Stimulated activated naive CD8-positive, alpha-beta T cell treated with anti-CD3 and anti-CD28 coated beads, Interleukin-15, amount 100 ng/mL, for 72 hours (primary cell): ENCODE results near the gene MYL12B.
"Not testable (repeated sequence)": the region's sequence is repeated elsewhere in the genome, so short reads cannot be mapped to it uniquely, and the experiment has no call there.

Source experiments
- ATAC-seq: fragments of 150-1000 bp; cut with Tn5 transposase; 2 replicates; pipeline ENCODE4 v1.10.0; 2021; ENCODE audit warnings: mild to moderate bottlenecking, moderate library complexity
- DNase-seq, 2 donors: peaks; one replicate each; pipeline ENCODE4 v3.0.0; 2021 to 2022
- H3K27ac Mint-ChIP-seq, 2 donors: one replicate each; pipeline ENCODE4 v1.8.0; 2022; ENCODE audit warnings: mild to moderate bottlenecking in 2 of 2, mixed read lengths in 2 of 2, moderate library complexity in 2 of 2
- H3K27me3 Mint-ChIP-seq: one replicate; pipeline ENCODE4 v1.8.0; 2022; ENCODE audit warnings: mixed read lengths
- H3K4me1 Mint-ChIP-seq: one replicate; pipeline ENCODE4 v1.8.0; 2022; ENCODE audit warnings: mild to moderate bottlenecking, mixed read lengths
- H3K4me3 Mint-ChIP-seq, 2 donors: one replicate each; pipeline ENCODE4 v1.8.0; 2022; ENCODE audit warnings: mild to moderate bottlenecking in 2 of 2, mixed read lengths in 2 of 2, moderate library complexity in 1 of 2
- H3K9me3 Mint-ChIP-seq, 2 donors: one replicate each; pipeline ENCODE4 v1.8.0; 2022; ENCODE audit warnings: mixed read lengths in 2 of 2

Gene MYL12B

DNA sequence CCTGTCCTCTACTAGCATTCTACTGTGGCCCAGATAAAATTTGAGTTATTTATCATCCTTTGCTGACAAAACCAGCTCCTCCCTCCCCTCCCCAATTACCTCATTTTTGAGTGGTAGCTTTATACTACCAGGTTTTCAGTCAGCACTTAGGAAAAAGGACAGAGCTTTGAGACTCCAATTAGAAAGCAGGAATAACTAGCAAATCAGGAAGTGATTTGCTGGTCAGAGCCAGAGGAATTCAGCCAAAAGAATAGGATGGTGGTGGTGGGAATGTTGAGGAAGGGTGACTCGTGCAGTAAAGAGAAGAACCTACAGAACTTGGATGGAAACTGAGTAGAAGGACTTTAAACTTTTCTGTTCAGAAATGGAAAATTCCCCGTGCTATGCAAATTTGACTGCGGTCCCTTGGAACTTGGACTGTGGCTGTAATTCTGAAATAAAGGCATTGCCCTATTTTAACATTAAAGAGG, 3.7 kb downstream of the MYL12B start:
- Mint-ChIP-seq H3K4me1 (peaks cover 80% of the 10 kb centered on the region), H3K27me3 (no peaks in the 10 kb centered on the region), H3K4me3 (peak overlapping the region; percentile 34 to 36), H3K9me3 (no peaks in the 10 kb centered on the region), H3K27ac (no peak overlapping the region)
- no peak for ATAC-seq
- DNase-seq: no peak

- Mint-ChIP-seq H3K27ac (peak overlapping the region in 1 of 2 donors; percentile 64), H3K4me1 (peaks cover 80% of the 10 kb centered on the region), H3K27me3 (no peaks in the 10 kb centered on the region), H3K9me3 (no peaks in the 10 kb centered on the region), H3K4me3 (peak overlapping the region; percentile 46 to 57)
- no peak for DNase-seq
- ATAC-seq: no peak
Measured at GRCh38 chr18:3266062-3266608, 4.2 kb downstream of the MYL12B start.

DNA sequence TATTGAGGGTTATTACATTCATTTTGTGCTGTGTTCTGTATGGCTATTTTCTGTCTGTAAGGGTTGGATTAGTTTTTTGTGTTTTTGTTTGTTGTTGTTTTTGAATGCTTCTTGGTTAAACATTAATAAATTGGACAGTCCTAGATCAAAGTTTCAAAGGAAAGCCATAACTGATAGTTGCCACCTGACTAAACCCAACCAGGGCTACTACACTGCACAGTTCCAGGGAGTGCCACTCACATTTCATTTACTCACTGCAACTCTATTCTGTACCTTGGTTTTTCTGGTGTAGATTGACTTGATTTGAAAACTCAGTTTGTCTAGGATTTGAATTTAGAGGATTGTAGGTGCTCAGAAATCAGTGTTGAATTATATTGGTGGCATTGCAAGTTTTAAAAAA, 6.4 kb downstream of the MYL12B start:
- no peaks in the 10 kb centered on the region for H3K27me3 Mint-ChIP-seq
- peak; percentile 44 for ATAC-seq
- no peak for DNase-seq
- H3K4me1 Mint-ChIP-seq: peaks cover 85% of the 10 kb centered on the region
- H3K27ac Mint-ChIP-seq: peak overlapping the region in 1 of 2 donors; percentile 85
- no peaks in the 10 kb centered on the region for H3K9me3 Mint-ChIP-seq
- H3K4me3 Mint-ChIP-seq: peak overlapping the region in 1 of 2 donors; percentile 2

DNA sequence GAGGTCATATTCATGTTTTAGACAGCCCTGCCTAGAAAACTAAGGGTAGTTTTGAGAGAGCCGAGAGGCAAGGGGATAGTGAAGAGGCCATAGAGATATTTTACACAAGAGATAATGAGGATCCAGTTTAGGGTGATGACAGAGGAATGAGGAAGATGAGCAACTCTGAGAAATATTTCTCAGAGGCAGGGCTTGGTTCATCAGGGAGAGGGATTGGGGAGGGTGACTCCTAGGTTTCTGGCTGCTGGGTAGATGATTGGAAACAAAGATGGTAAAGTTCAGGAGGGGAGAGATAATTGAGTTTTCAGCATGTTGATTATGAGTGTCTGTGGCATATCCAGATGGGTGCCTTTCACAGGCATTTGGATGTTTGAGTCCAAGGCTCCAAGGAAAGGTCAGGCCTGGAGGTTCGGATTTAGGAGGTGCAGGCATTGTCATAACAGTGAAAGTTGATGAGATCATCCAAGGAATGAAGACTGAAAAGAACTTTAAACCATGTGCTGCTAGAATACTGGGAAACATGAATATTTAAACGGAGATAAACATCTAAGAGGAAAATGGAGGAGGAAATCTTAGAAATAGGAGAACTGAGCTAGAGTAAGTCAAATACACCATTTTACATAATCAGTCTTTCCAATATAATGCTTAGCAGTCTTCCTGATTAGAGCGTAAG, 7.4 kb downstream of the MYL12B start:
- Mint-ChIP-seq H3K9me3 (no peaks in the 10 kb centered on the region), H3K27me3 (no peaks in the 10 kb centered on the region), H3K4me1 (peaks cover 74% of the 10 kb centered on the region), H3K27ac (peak overlapping the region; percentile 56 to 66), H3K4me3 (peak overlapping the region; percentile 42 to 43)
- no peak for ATAC-seq
- no peak for DNase-seq

GRCh38 chr18:3269914-3270299, 8.0 kb downstream of the MYL12B start:
- ATAC-seq (no peak), DNase-seq (no peak)
- H3K9me3 Mint-ChIP-seq: no peaks in the 10 kb centered on the region
- peak overlapping the region; percentile 7 to 43 for H3K4me3 Mint-ChIP-seq
- peaks cover 69% of the 10 kb centered on the region for H3K4me1 Mint-ChIP-seq
- H3K27ac Mint-ChIP-seq: no peak overlapping the region
- no peaks in the 10 kb centered on the region for H3K27me3 Mint-ChIP-seq

- peak overlapping the region in 1 of 2 donors; percentile 27 for H3K27ac Mint-ChIP-seq
- H3K27me3 Mint-ChIP-seq: no peaks in the 10 kb centered on the region
- no peak overlapping the region for H3K4me3 Mint-ChIP-seq
- DNase-seq (no peak), ATAC-seq (no peak)
- H3K9me3 Mint-ChIP-seq: no peaks in the 10 kb centered on the region
- H3K4me1 Mint-ChIP-seq: peaks cover 47% of the 10 kb centered on the region
Measured at GRCh38 chr18:3273042-3273441, 11.1 kb downstream of the MYL12B start.

- not testable (repeated sequence) for H3K4me3 Mint-ChIP-seq, DNase-seq, ATAC-seq, H3K4me1 Mint-ChIP-seq, H3K27me3 Mint-ChIP-seq, H3K9me3 Mint-ChIP-seq
- H3K27ac Mint-ChIP-seq: peak overlapping the region in 1 of 2 donors; percentile 49
Measured at GRCh38 chr18:3277643-3278213, 15.8 kb downstream of the MYL12B start.

GRCh38 chr18:3279201-3280185, 17.6 kb downstream of the MYL12B start:
- Mint-ChIP-seq H3K4me3 (no peak overlapping the region), H3K9me3 (no peaks in the 10 kb centered on the region), H3K27me3 (no peaks in the 10 kb centered on the region), H3K4me1 (peaks cover 6% of the 10 kb centered on the region), H3K27ac (no peak overlapping the region)
- ATAC-seq (peak; percentile 33), DNase-seq (no peak)

DNA sequence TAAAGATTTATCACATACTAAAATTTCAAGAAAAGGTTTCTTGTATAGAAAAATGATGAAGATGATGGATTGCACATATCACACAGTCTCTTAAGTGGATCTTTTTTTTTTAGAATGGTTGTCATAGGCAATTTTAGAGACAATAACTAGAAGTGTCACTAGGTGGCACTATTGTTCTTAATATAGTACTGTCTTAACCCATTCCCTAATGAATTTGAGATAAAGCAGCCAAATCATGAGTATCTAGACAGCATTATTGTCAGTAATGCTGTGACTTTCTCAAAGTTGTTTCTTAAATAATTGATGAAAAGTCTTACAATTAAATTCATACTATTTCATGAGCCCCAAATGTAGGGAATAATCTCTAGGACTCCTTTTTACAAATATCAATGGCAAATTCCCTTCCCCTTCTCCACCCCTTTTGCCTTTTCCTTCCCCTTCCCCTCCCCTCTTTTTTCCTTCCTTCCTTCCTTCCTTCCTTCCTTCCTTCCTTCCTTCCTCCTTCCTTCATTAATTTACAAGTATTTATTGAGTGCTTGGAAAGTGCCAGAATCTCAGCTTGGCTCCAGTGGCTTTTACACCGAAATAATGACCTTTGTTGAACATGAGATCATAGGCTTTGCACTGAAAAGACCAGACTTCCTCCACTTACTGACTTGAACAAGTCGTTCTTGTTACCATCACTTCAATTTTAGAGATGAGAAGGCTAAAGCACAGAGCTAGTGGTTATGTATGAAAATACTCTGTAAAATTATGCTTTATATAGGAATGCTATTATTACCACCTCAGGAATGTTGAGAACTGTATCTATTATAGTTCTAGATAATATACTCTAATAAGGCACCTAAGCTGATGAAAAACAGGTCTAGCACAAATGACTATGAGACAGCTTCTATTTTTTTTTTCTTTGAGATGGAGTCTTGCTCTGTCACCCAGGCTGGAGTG, 19.8 kb downstream of the MYL12B start:
- H3K9me3 Mint-ChIP-seq: no peaks in the 10 kb centered on the region
- peak; percentile 89 for ATAC-seq
- no peak for DNase-seq
- H3K27me3 Mint-ChIP-seq: no peaks in the 10 kb centered on the region
- peaks cover 6% of the 10 kb centered on the region for H3K4me1 Mint-ChIP-seq
- H3K27ac Mint-ChIP-seq: peak overlapping the region in 1 of 2 donors; percentile 25
- no peak overlapping the region for H3K4me3 Mint-ChIP-seq

- Mint-ChIP-seq H3K4me1 (no peaks in the 10 kb centered on the region), H3K4me3 (no peak overlapping the region), H3K9me3 (no peaks in the 10 kb centered on the region), H3K27ac (no peak overlapping the region), H3K27me3 (no peaks in the 10 kb centered on the region)
- ATAC-seq (no peak), DNase-seq (no peak)
Measured at GRCh38 chr18:3283253-3283863, 21.4 kb downstream of the MYL12B start.

DNA sequence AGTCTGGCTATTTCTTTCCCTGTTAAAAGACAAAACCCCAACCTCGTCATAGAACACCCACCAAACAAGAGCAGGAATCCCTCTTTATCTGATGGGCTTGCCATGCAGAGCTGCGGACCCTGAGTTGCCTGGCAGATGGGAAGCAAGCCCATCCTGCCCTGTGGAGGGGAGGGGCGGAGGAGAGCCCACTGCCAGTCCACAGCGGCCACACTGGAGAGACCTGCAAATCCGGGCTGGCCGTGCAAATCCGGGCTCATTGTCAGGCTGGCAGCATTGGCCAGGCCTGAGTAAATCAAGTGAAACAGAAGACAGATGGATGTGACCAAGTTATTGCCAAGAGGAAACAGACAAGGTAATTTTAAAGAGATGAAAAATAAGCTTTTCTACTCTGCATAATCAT, 22.0 kb downstream of the MYL12B start:
- Mint-ChIP-seq H3K9me3 (no peaks in the 10 kb centered on the region), H3K4me1 (no peaks in the 10 kb centered on the region), H3K4me3 (no peak overlapping the region), H3K27ac (no peak overlapping the region), H3K27me3 (no peaks in the 10 kb centered on the region)
- ATAC-seq (no peak), DNase-seq (no peak)

GRCh38 chr18:3284501-3284900, 22.6 kb downstream of the MYL12B start:
- H3K27me3 Mint-ChIP-seq: no peaks in the 10 kb centered on the region

DNA sequence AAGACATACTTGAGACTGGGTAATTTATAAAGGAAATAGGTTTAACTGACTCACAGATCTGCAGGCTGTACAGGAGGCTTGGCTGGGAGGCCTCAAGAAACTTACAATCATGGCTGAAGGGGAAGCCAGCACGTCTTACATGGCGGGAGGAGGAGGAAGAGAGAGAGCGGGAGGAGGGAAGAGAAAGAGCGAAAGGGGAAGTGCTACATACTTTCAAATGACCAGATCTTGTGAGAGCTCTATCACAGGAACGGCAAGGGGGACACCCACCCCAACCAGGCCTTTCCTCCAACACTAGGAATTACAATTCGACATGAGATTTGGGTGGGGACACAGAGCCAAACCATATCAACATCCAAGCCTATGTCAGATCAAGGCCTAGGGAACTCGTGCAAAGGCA, 24.2 kb downstream of the MYL12B start:
- Mint-ChIP-seq H3K4me1 (no peaks in the 10 kb centered on the region), H3K27ac (no peak overlapping the region), H3K27me3 (no peaks in the 10 kb centered on the region), H3K4me3 (no peak overlapping the region), H3K9me3 (peaks cover 6 to 7% of the 10 kb centered on the region in 2 donors)
- ATAC-seq (no peak), DNase-seq (no peak)

More at GRCh38 chr18:3284501-3284900, 22.6 kb downstream of the MYL12B start:
- no peaks in the 10 kb centered on the region for H3K9me3 Mint-ChIP-seq
- ATAC-seq (no peak), DNase-seq (no peak)
- no peak overlapping the region for H3K27ac Mint-ChIP-seq
- H3K4me3 Mint-ChIP-seq: no peak overlapping the region
- no peaks in the 10 kb centered on the region for H3K4me1 Mint-ChIP-seq

DNA sequence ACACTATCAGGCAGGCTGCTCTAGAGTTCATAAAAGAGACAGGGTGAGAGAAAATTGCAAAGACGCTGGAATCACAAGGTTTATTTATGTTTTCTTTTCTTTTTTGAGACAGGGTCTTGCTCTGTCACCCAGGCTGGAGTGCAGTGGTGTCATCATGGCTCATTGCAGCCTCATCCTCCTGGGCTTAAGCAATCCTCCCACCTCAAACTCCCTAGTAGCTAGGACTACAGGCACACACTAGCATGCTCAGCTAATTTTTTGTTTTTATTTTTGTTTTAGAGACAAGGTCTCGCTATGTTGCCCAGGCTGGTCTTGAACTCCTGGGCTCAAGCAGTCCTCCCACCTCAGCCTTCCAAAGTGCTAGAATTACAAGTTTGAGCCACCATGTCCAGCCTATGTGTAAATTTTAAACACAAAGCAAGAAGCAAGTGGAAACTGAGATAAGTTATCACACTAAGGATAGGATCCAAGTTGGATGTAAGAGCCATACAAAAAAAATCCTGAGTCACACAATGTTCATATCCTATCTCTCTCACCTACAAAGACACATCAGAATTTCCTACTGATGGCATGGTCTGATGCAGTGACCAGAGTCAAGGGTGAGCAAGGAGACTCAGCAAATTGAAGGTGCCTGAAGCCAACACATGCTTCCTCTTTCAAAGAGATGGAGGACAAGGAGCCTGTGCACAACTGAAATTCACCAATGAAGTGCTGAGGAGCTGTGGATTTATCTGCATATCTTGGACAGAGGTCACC, 31.4 kb downstream of the MYL12B start:
- Mint-ChIP-seq H3K27me3 (no peaks in the 10 kb centered on the region), H3K4me1 (peaks cover 17% of the 10 kb centered on the region), H3K27ac (no peak overlapping the region), H3K4me3 (no peak overlapping the region), H3K9me3 (peaks cover 12 to 14% of the 10 kb centered on the region in 2 donors)
- no peak for ATAC-seq
- no peak for DNase-seq
